Measurements from ENCODE around the gene ELN.

Gene ELN

GRCh38 chr7:74047804-74048380 lies 19.9 kb downstream of the ELN start:
- TF ChIP-seq, protein P1, sequence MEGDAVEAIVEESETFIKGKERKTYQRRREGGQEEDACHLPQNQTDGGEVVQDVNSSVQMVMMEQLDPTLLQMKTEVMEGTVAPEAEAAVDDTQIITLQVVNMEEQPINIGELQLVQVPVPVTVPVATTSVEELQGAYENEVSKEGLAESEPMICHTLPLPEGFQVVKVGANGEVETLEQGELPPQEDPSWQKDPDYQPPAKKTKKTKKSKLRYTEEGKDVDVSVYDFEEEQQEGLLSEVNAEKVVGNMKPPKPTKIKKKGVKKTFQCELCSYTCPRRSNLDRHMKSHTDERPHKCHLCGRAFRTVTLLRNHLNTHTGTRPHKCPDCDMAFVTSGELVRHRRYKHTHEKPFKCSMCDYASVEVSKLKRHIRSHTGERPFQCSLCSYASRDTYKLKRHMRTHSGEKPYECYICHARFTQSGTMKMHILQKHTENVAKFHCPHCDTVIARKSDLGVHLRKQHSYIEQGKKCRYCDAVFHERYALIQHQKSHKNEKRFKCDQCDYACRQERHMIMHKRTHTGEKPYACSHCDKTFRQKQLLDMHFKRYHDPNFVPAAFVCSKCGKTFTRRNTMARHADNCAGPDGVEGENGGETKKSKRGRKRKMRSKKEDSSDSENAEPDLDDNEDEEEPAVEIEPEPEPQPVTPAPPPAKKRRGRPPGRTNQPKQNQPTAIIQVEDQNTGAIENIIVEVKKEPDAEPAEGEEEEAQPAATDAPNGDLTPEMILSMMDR (IDR thresholded peaks at IDR 0.05; ENCODE audit: low read depth, low read length, missing control alignments): no peak
- DNase-seq (ENCODE audit: low read depth): no peak

DNA sequence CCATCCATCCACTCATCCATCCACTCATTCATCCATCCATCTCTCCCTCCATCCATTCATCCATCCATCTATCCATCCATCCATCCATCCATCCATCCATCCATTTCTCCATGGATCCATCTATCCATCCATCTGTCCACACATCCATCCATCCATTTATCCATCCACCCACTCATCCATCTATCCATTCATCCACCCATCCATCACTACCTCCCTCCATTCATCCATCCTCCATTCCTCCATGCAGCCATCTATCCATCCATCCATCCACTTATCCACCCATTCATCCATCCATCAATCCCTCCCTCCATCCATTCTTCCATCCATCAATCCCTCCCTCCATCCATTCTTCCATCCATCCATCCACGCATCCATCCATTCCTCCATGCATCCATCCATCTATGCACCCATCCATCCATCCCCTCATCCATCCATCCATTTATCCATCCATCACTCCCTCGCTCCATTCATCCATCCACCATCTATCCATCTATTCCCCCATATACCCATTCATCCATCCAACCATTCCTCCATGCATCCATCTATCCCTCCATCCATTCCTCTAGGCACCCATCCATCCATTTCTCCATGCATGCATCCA lies 21.1 kb downstream of the ELN start:
- no peak overlapping the region for H3K4me3 ChIP-seq (ENCODE audit: low read depth, low read length)
- no peak for DNase-seq (ENCODE audit: low read depth)
- TF ChIP-seq, protein P1 (IDR thresholded peaks at IDR 0.05; ENCODE audit: low read depth, low read length, missing control alignments): no peak

More at GRCh38 chr7:74047804-74048380, 19.9 kb downstream of the ELN start:
- no peak overlapping the region for H3K4me3 ChIP-seq (ENCODE audit: low read depth, low read length)

DNA sequence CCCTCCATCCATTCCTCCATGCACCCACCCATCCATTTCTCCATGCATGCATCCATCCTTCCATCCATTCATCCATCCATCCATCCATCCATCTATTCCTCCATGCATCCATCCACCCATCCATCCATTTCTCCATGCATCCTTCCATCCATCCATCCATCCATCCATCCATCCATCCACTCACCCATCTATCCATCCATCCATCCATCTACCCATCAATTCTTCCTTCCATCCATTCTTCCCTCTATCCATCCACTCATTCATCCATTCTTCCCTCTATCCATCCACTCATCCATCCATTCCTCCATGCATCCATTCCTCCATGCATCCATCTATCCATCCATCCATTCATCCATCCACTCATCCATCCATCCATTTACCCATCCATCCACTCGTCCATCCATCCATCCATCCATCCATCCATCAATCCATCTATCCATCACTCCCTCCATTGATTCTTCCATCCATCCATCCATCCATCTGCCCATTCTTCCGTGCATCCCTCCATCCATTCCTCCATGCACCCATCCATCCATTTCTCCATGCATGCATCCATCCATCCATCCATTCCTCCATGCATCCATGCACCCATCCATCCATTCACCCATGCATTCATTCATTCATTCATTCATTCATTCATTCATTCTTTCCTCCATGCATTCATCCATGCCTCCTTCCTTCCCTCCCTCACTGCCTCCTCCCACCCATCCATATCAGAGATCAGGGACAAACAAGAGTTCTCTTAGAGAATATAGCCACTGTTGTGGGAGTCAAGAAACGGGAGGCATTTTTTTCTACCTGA lies 22.2 kb downstream of the ELN start:
- TF ChIP-seq, protein P1 (IDR thresholded peaks at IDR 0.05; ENCODE audit: low read depth, low read length, missing control alignments): no peak
- no peak overlapping the region for H3K4me3 ChIP-seq (ENCODE audit: low read depth, low read length)
- DNase-seq (ENCODE audit: low read depth): no peak

DNA sequence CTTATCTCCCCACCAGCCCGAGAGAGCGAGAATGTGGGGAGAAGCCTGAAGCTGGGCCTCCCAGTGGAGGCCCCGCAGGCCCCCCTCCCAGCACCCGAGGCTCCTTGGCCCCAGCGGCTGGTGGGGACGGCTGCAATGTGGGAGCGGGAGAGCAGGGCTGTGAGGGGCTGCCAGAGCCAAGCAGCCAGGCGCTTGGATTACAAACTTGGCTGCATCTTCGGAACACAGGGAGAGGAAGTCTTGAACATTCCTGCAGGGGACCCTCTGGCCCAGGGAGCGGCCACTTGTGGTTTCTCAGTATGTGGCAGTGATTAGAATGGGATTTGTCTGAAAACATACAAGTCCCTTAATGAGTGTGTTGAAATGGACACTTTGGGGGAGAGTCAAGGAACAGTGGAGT lies 23.2 kb downstream of the ELN start:
- no peak for DNase-seq (ENCODE audit: low read depth)
- TF ChIP-seq, protein P1 (IDR thresholded peaks at IDR 0.05; ENCODE audit: low read depth, low read length, missing control alignments): no peak
- no peak overlapping the region for H3K4me3 ChIP-seq (ENCODE audit: low read depth, low read length)

DNA sequence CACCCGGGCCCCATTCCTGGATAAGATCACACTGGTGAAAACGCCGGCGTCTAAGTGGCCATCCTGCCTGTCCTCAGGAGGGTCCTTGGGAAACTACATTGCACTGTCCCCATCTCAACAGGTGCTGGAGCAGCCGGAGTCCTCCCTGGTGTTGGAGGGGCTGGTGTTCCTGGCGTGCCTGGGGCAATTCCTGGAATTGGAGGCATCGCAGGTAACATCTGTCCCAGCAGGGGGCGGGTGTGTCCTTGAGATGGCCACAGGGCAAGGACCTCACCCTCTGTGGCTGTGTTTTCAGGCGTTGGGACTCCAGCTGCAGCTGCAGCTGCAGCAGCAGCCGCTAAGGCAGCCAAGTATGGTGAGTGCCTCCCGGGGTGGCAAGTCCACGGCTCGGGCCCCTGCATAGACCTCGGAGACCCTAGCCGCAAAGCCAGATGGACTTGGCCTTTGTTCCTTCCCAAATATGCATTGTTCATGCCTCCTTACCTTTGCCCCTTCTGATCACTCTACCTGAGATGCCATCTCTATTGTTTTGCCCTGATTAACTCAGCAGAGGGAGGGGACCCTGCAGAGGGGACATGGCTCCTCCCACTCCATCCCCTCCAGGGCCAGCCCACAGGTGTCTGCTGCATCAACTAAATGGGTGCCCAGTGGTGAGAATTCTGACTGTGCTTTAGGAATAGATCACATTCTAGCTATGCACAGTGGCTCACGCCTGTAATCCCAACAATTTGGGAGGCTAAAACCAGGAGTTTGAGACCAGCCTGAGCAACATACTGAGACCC lies 23.8 kb downstream of the ELN start:
- DNase-seq (ENCODE audit: low read depth): no peak
- no peak overlapping the region for H3K4me3 ChIP-seq (ENCODE audit: low read depth, low read length)
- TF ChIP-seq, protein P1 (IDR thresholded peaks at IDR 0.05; ENCODE audit: low read depth, low read length, missing control alignments): peak; percentile 36

DNA sequence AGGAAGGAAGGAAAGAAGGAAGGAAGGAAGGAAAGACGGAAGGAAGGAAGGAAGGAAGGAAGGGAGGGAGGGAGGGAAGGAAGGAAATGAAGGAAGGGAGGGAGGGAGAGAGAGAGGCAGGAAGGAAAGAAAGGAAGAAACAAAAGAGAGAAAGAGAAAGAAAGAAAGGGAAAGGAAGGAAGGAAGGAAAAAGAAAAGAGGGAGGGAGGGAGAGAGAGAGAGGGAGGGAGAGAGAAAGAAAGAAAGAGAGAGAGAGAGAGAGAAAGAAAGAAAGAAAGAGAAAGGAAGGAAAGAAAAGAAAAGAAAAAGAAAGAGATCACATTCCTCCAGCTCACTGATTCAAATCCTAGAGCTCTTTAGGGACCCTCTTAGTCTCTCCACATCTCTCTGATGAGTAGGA lies 24.7 kb downstream of the ELN start:
- DNase-seq (ENCODE audit: low read depth): no peak
- TF ChIP-seq, protein P1 (IDR thresholded peaks at IDR 0.05; ENCODE audit: low read depth, low read length, missing control alignments): no peak
- no peak overlapping the region for H3K4me3 ChIP-seq (ENCODE audit: low read depth, low read length)
